Mesothelial cell of epicardium (in vitro differentiated cells): ENCODE results near the gene UCP2. TPM values are rescaled to one million over a fixed set of nuclear protein-coding genes. Genes with fewer than 3 reads are reported as not detected.

Source experiments
- DNase-seq, 2 experiments: peaks; one replicate each; pipeline ENCODE4 v3.0.0; 2021; ENCODE audit warnings: low spot score in 2 of 2; ENCODE audit not compliant: unreplicated experiment in 2 of 2
- H3K27ac Mint-ChIP-seq: 2 replicates; pipeline ENCODE4 v1.8.0; 2021; ENCODE audit warnings: mixed read lengths
- H3K27me3 Mint-ChIP-seq: 2 replicates; pipeline ENCODE4 v1.8.0; 2021; ENCODE audit warnings: low read depth, mixed read lengths
- H3K36me3 Mint-ChIP-seq: 2 replicates; pipeline ENCODE4 v1.8.0; 2021; ENCODE audit warnings: mixed read lengths
- H3K4me1 Mint-ChIP-seq: 2 replicates; pipeline ENCODE4 v1.8.0; 2021; ENCODE audit warnings: mixed read lengths
- H3K4me3 Mint-ChIP-seq: 2 replicates; pipeline ENCODE4 v1.8.0; 2021; ENCODE audit warnings: mild to moderate bottlenecking, moderate library complexity, mixed read lengths
- H3K9me3 Mint-ChIP-seq: 2 replicates; pipeline ENCODE4 v1.8.0; 2021; ENCODE audit warnings: mixed read lengths
- CTCF ChIP-seq: fragments of 200-600 bp; sonication (generic); IDR thresholded peaks from one replicate; pipeline ENCODE4 v1.5.0; 2021; ENCODE audit warnings: antibody characterized with exemption; ENCODE audit not compliant: unreplicated experiment
- total RNA-seq: library from RNA; stranded (reverse); gene quantifications from 3 replicates; pipeline ENCODE4 v1.2.1, GENCODE V29; 2021

The UCP2 gene
- total RNA-seq, 1 donor from 2014 or later = 31.5 TPM

DNA sequence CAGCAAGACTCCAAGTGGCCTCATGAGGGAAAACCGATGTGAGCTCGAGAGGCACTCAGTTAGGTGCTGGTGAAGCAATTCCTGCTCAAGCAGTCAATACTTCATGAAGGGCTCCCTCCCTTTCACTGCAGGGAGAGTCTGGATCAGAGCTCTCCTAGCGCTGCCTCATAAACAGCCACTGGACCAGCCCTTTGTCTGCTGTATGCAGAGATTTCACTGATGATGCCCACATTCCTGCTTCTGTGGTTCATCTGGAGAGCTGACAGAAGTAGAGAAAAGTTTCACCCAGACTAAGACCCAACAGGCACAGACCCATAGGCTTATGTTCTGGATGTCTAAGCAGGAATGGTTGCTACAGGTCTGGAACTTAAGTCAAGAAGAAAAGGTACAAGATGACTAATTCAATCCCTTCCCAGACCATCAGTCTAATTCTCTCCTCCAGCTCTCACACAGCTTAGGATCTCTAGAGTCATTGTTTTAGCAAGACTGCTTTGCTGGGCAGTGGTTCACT, 4.0 kb downstream of the UCP2 start:
- no peak for TF ChIP-seq CTCF
- H3K9me3 Mint-ChIP-seq = no peaks in the 10 kb centered on the region
- no peak overlapping the region for H3K4me3 Mint-ChIP-seq
- H3K4me1 Mint-ChIP-seq = peaks cover 23% of the 10 kb centered on the region
- H3K27me3 Mint-ChIP-seq = peaks cover 6% of the 10 kb centered on the region
- peaks cover 20% of the 10 kb centered on the region for H3K36me3 Mint-ChIP-seq
- DNase-seq = no peak
- no peak overlapping the region for H3K27ac Mint-ChIP-seq

GRCh38 chr11:73977856-73978519, 4.7 kb downstream of the UCP2 start:
- no peak for DNase-seq
- Mint-ChIP-seq H3K4me3 (no peak overlapping the region), H3K4me1 (peaks cover 18% of the 10 kb centered on the region), H3K27ac (no peak overlapping the region), H3K36me3 (peaks cover 20% of the 10 kb centered on the region), H3K27me3 (peaks cover 6% of the 10 kb centered on the region), H3K9me3 (no peaks in the 10 kb centered on the region)
- no peak for TF ChIP-seq CTCF

DNA sequence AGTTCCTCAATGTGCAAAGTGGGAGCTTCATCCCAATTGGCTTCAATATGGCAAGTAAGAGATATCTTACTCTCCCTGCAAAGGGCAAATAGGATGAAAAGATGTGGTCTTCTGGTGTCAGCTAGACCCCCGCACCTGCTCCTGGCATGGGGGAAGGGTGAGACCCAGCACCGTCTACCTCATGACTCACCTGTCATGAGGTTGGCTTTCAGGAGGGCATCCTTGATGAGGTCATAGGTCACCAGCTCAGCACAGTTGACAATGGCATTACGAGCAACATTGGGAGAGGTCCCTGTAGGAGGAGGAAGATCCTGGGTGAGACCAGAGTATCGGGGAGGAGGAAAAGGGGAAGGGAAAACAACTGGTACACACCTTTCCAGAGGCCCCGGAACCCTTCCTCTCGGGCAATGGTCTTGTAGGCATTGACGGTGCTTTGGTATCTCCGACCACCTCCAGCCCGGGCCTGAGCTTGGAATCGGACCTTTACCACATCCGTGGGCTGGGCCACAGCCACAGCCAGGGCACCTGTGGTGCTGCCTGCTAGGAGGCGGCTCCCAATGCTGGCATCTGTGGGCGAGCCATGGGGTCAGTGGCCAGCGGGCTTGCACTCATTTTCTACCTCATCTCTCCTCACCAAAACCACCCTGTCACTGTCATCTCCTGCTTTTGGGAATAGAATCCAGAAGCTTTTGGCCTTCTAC, 6.0 kb downstream of the UCP2 start:
- H3K9me3 Mint-ChIP-seq = no peaks in the 10 kb centered on the region
- DNase-seq = no peak
- H3K27ac Mint-ChIP-seq = no peak overlapping the region
- peaks cover 20% of the 10 kb centered on the region for H3K36me3 Mint-ChIP-seq
- no peak for TF ChIP-seq CTCF
- H3K4me3 Mint-ChIP-seq = no peak overlapping the region
- no peaks in the 10 kb centered on the region for H3K27me3 Mint-ChIP-seq
- H3K4me1 Mint-ChIP-seq = peaks cover 7% of the 10 kb centered on the region

DNA sequence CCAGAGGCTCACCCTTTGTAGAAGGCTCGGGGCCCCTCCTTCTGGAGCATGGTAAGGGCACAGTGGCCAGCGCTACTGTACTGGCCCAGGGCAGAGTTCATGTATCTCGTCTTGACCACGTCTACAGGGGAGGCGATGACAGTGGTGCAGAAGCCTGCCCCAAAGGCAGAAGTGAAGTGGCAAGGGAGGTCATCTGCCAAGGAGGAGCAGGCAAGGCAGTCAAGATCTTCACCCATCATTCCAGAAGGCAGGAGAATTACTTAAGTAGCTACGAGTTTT, 7.2 kb downstream of the UCP2 start:
- no peaks in the 10 kb centered on the region for H3K9me3 Mint-ChIP-seq
- peaks cover 20% of the 10 kb centered on the region for H3K36me3 Mint-ChIP-seq
- H3K4me3 Mint-ChIP-seq = no peak overlapping the region

More for the DNA sequence above, 7.2 kb downstream of the UCP2 start:
- H3K4me1 Mint-ChIP-seq = peaks cover 2% of the 10 kb centered on the region
- H3K27ac Mint-ChIP-seq = no peak overlapping the region
- TF ChIP-seq CTCF = no peak
- H3K27me3 Mint-ChIP-seq = no peaks in the 10 kb centered on the region
- no peak for DNase-seq
